HepG2 (cell line): ENCODE results near the gene KISS1. TPM values are rescaled to one million over a fixed set of nuclear protein-coding genes. Genes with fewer than 3 reads are reported as not detected.

Source experiments
- ATAC-seq: fragments of 200-7000 bp; cut with Tn5 transposase; 3 replicates; pipeline ENCODE4 v1.9.1; 2020; ENCODE audit warnings: mild to moderate bottlenecking, moderate library complexity
- BruUV-seq: library from RNA; stranded (reverse); fragments of 400-500 nt; replicated peaks from 2 replicates; lab custom pipeline; 2021; lab: Mats Ljungman, UMichigan
- CTCF ChIA-PET: fragments of 300-600 bp; formaldehyde crosslinking; extraction: SDS; loops from one replicate; lab custom pipeline; 2021; ENCODE audit warnings: low total read pairs, inconsistent platforms, low intra/inter-chr PET ratio; lab: Yijun Ruan, JAX
- POLR2A ChIA-PET: fragments of 350-600 bp; sonication (Branson Sonifier 250); formaldehyde crosslinking; loops from one replicate; lab custom pipeline; 2020; ENCODE audit warnings: antibody characterized with exemption, inconsistent platforms; lab: Yijun Ruan, JAX
- DNase-seq: peaks from one replicate; pipeline ENCODE4 v3.0.0-alpha.2; 2015; ENCODE audit warnings: low spot score
- FAIRE-seq: peaks from 3 replicates; lab custom pipeline; 2011; peaks lifted over from hg19 to GRCh38; lab: Jason Lieb, UNC
- H2AFZ ChIP-seq: one replicate; pipeline ENCODE4 v1.6.1; 2011; ENCODE audit warnings: low read length, inconsistent platforms
- H3K27ac ChIP-seq: fragments of 300-600 bp; 3 replicates; pipeline ENCODE4 v1.8.0; 2011; ENCODE audit warnings: mixed run types, mild to moderate bottlenecking, mixed read lengths, low read length, inconsistent platforms; ENCODE audit not compliant: insufficient read depth; ENCODE audit errors: extremely low read length
- H3K27me3 ChIP-seq, 2 experiments: fragments of 200-600 bp in 1 of 2; 2 replicates in 1 of 2; 3 replicates in 1 of 2; pipeline versions ENCODE4 v1.6.0 to v1.8.0; 2011; ENCODE audit warnings: low read length in 2 of 2, mild to moderate bottlenecking in 2 of 2, moderate library complexity in 2 of 2, inconsistent platforms in 1 of 2; ENCODE audit not compliant: insufficient read depth in 2 of 2, control insufficient read depth in 1 of 2
- H3K36me3 ChIP-seq, 2 experiments: fragments of 200-600 bp in 1 of 2; replicated peaks in 1 of 2; 2 replicates in 1 of 2; 3 replicates in 1 of 2; pipeline versions ENCODE4 v1.5.1 to v1.8.0; 2011; ENCODE audit warnings: low read length in 2 of 2, inconsistent platforms in 1 of 2; ENCODE audit not compliant: insufficient read depth in 2 of 2, control insufficient read depth in 1 of 2
- H3K4me1 ChIP-seq: 2 replicates; pipeline ENCODE4 v1.5.1; 2012; ENCODE audit warnings: low read length, inconsistent platforms; ENCODE audit not compliant: insufficient read depth
- H3K4me2 ChIP-seq: 2 replicates; pipeline ENCODE4 v1.6.0; 2011; ENCODE audit warnings: low read depth, low read length, inconsistent platforms
- H3K4me3 ChIP-seq, 3 experiments: fragments of 200-600 bp in 1 of 3; sonication (generic), shearing (Covaris generic) in 1 of 3; replicated peaks in 1 of 3; 2 replicates each; pipeline ENCODE4 v1.5.1; 2011 to 2016; ENCODE audit warnings: low read length in 3 of 3, inconsistent platforms in 2 of 3, low read depth in 2 of 3, mild to moderate bottlenecking in 2 of 3, control low read depth in 1 of 3, mixed read lengths in 1 of 3; ENCODE audit not compliant: insufficient read depth in 1 of 3
- H3K79me2 ChIP-seq: one replicate; pipeline ENCODE4 v1.6.1; 2011; ENCODE audit warnings: low read length, inconsistent platforms; ENCODE audit not compliant: insufficient read depth
- H3K9ac ChIP-seq: 2 replicates; pipeline ENCODE4 v1.6.0; 2011; ENCODE audit warnings: mild to moderate bottlenecking, low read depth, low read length, inconsistent platforms; ENCODE audit not compliant: insufficient read depth
- H3K9me3 ChIP-seq: 2 replicates; pipeline ENCODE4 v1.5.1; 2012; ENCODE audit warnings: mild to moderate bottlenecking, low read length
- H4K20me1 ChIP-seq: 2 replicates; pipeline ENCODE4 v1.6.0; 2011; ENCODE audit warnings: inconsistent platforms, mild to moderate bottlenecking, low read length, moderate library complexity; ENCODE audit not compliant: insufficient read depth
- ATF7-NPFF ChIP-seq: sonication (generic); formaldehyde crosslinking; IDR thresholded peaks from 2 replicates; pipeline ENCODE4 v1.8.1; 2023; ENCODE audit warnings: mild to moderate bottlenecking, low read depth, missing genetic modification reagents, moderate library complexity
- CREB1 ChIP-seq, 2 experiments: fragments of 450-650 bp in 1 of 2; IDR thresholded peaks; 2 replicates each; pipeline ENCODE4 v1.6.1; 2016 to 2017; ENCODE audit warnings: control low read depth in 1 of 2, mild to moderate bottlenecking in 1 of 2, missing compliant biosample characterization in 1 of 2, missing genetic modification characterization in 1 of 2
- EHMT2 ChIP-seq: fragments of 200-600 bp; sonication (generic); IDR thresholded peaks from 2 replicates; pipeline ENCODE4 v1.7.0; 2017; ENCODE audit warnings: antibody characterized with exemption, low read depth, low read length, borderline replicate concordance
- HNRNPH1 ChIP-seq: fragments of 200-400 bp; formaldehyde crosslinking; optimal IDR thresholded peaks from 2 replicates; pipeline ENCODE3; 2017; ENCODE audit warnings: mild to moderate bottlenecking, low read depth, low read length
- PAX8 ChIP-seq: sonication (generic); formaldehyde crosslinking; IDR thresholded peaks from 2 replicates; pipeline ENCODE4 v1.8.0; 2022; ENCODE audit warnings: mild to moderate bottlenecking, missing genetic modification reagents, borderline replicate concordance
- PHF21A ChIP-seq: sonication (generic); formaldehyde crosslinking; IDR thresholded peaks from 2 replicates; pipeline ENCODE4 v1.5.0; 2020; ENCODE audit warnings: mild to moderate bottlenecking, missing genetic modification reagents
- PPARG ChIP-seq: conservative IDR thresholded peaks from 2 replicates; pipeline ENCODE4 v1.6.1; 2016; ENCODE audit warnings: missing biosample characterization, missing genetic modification reagents
- RFXANK ChIP-seq: IDR thresholded peaks from 2 replicates; pipeline ENCODE4 v1.6.1; 2016
- SMAD9 ChIP-seq: sonication (generic); formaldehyde crosslinking; IDR thresholded peaks from 2 replicates; pipeline ENCODE4 v1.5.1; 2020; ENCODE audit warnings: mild to moderate bottlenecking, missing genetic modification reagents
- SRSF1 ChIP-seq: fragments of 200-400 bp; formaldehyde crosslinking; optimal IDR thresholded peaks from 2 replicates; pipeline ENCODE3; 2017; ENCODE audit warnings: mild to moderate bottlenecking, low read depth, low read length, moderate library complexity
- SYNCRIP ChIP-seq: fragments of 200-400 bp; formaldehyde crosslinking; IDR thresholded peaks from 2 replicates; pipeline ENCODE4 v1.6.1; 2018; ENCODE audit warnings: mild to moderate bottlenecking, low read depth, low read length; ENCODE audit not compliant: insufficient read depth
- TARDBP ChIP-seq: sonication (generic); formaldehyde crosslinking; IDR thresholded peaks from 2 replicates; pipeline ENCODE4 v1.8.0; 2022; ENCODE audit warnings: mild to moderate bottlenecking, missing genetic modification reagents
- ZNF180 ChIP-seq: sonication (generic); formaldehyde crosslinking; IDR thresholded peaks from 2 replicates; pipeline ENCODE4 v1.4.0; 2020; ENCODE audit warnings: low read depth, missing genetic modification reagents, borderline replicate concordance
- ZNF720 ChIP-seq: sonication (generic); formaldehyde crosslinking; IDR thresholded peaks from 2 replicates; pipeline ENCODE4 v1.4.0; 2020; ENCODE audit warnings: missing genetic modification reagents
- ZNF746 ChIP-seq: sonication (generic); formaldehyde crosslinking; IDR thresholded peaks from 2 replicates; pipeline ENCODE4 v1.8.0; 2022; ENCODE audit warnings: mild to moderate bottlenecking, missing genetic modification reagents
- ZZZ3 ChIP-seq: sonication (generic); formaldehyde crosslinking; IDR thresholded peaks from 2 replicates; pipeline ENCODE4 v1.4.0; 2020; ENCODE audit warnings: missing genetic modification reagents, mild to moderate bottlenecking, borderline replicate concordance
- WGBS: methylation state at CpG from one replicate; pipeline ENCODE4 v1.1.6; 2017; ENCODE audit warnings: low lambda C conversion rate; 5-methylcytosine and 5-hydroxymethylcytosine counted together
- in situ Hi-C: cut with HindIII; loops from 2 replicates; pipeline ENCODE4 v1.10.0; 2017; ENCODE audit warnings: low pct_unique_long_range_greater_than_20kb; ENCODE audit not compliant: extremely low pct_ligation_motif_present
- intact Hi-C: fragments of 100-400 bp; cut with micrococcal nuclease; formaldehyde crosslinking; loops from one replicate; pipeline ENCODE4 v1.10.0; 2022; ENCODE audit not compliant: unreplicated experiment
- polyA plus RNA-seq, 8 experiments: library from polyadenylated mRNA; depleted of rRNA in 3 of 8; stranded (reverse) in 7 of 8; unstranded in 1 of 8; fragments of >200 nt; fragmentation: Illumina TruSeq in 4 of 8; extraction: Trizol in 4 of 8; gene quantifications; 2 replicates each; pipeline versions ENCODE4 v1.2.1 to v1.2.3, GENCODE V29; 2011 to 2016; ENCODE audit warnings: low read depth in 4 of 8, missing spikeins in 1 of 8, mixed read lengths in 1 of 8; ENCODE audit not compliant: insufficient read depth in 1 of 8
- total RNA-seq, 5 experiments: library from RNA; depleted of rRNA; stranded (reverse); fragments of >200 nt; fragmentation: Illumina TruSeq; extraction: Trizol; gene quantifications; 2 replicates each; pipeline ENCODE4 v1.2.3, GENCODE V29; 2016; ENCODE audit warnings: low read depth in 1 of 5
- TF ChIP-seq, protein P1 (sequence below): sonication (generic); formaldehyde crosslinking; IDR thresholded peaks from 2 replicates; pipeline ENCODE4 v1.5.0; 2020; ENCODE audit warnings: mild to moderate bottlenecking, missing genetic modification reagents
- TF ChIP-seq, protein P2 (sequence below): sonication (generic); formaldehyde crosslinking; IDR thresholded peaks from 2 replicates; pipeline ENCODE4 v1.9.0; 2022; ENCODE audit warnings: low read depth, missing genetic modification reagents
- TF ChIP-seq, protein P3 (sequence below): sonication (generic); formaldehyde crosslinking; conservative IDR thresholded peaks from 2 replicates; pipeline ENCODE4 v1.4.0; 2020; ENCODE audit warnings: missing genetic modification reagents

Gene KISS1
- total and polyA plus RNA-seq, 2 of the 13 experiments (the other 11 are each of a cell fraction or from before 2014, with no cell fraction given): 0.24 to 0.80 TPM

DNA sequence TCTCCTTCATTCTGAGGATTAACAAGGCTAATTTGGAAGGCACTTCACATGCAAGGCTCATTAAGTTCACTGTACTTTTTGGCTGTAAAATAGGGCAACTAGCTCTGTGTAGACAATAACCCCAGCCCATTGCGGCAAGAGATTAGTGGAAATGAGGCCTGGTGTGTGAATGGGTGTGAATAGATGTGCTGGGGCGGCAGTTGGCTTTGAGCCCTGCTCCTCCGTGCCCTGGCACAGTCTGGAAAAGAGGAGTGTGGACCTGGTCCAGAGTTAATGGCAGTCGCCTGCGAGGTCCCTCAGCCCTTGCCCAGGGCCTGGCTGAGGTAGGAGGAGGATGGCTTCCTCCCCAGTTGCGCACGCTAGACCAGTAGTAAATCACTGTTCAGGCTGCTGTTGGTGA, 4.8 kb downstream of the KISS1 start:
- 54% methylated on average over 4 of the region's 7 CpGs for WGBS
- peaks cover 6 to 45% of the 10 kb centered on the region in 2 experiments; a peak in 4 of 5 replicates for H3K27me3 ChIP-seq
- no peak for DNase-seq
- no peak overlapping the region for H3K4me3 ChIP-seq
- ChIA-PET POLR2A (interaction anchor here (1.5 to 1.9 kb wide), 2 partner anchors 11 to 23 kb away, joined by 4 to 7 read pairs; partner anchors contain the start of gene GOLT1A), CTCF (no interaction called here)
- H3K36me3 ChIP-seq: no peaks in the 10 kb centered on the region
- H3K79me2 ChIP-seq: no peaks in the 10 kb centered on the region
- no peak overlapping the region for H2AFZ ChIP-seq
- ATAC-seq: no peak
- no peak for FAIRE-seq
- in situ Hi-C loops (no loop called here), intact Hi-C loops (no loop called here)
- H4K20me1 ChIP-seq: no peaks in the 10 kb centered on the region
- H3K27ac ChIP-seq: no peak overlapping the region
- H3K4me1 ChIP-seq: peaks cover 31% of the 10 kb centered on the region
- H3K9ac ChIP-seq: no peak overlapping the region
- BruUV-seq: no TSS peak
- H3K4me2 ChIP-seq: no peak overlapping the region
- TF ChIP-seq, protein P1, sequence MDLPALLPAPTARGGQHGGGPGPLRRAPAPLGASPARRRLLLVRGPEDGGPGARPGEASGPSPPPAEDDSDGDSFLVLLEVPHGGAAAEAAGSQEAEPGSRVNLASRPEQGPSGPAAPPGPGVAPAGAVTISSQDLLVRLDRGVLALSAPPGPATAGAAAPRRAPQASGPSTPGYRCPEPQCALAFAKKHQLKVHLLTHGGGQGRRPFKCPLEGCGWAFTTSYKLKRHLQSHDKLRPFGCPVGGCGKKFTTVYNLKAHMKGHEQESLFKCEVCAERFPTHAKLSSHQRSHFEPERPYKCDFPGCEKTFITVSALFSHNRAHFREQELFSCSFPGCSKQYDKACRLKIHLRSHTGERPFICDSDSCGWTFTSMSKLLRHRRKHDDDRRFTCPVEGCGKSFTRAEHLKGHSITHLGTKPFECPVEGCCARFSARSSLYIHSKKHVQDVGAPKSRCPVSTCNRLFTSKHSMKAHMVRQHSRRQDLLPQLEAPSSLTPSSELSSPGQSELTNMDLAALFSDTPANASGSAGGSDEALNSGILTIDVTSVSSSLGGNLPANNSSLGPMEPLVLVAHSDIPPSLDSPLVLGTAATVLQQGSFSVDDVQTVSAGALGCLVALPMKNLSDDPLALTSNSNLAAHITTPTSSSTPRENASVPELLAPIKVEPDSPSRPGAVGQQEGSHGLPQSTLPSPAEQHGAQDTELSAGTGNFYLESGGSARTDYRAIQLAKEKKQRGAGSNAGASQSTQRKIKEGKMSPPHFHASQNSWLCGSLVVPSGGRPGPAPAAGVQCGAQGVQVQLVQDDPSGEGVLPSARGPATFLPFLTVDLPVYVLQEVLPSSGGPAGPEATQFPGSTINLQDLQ (CRISPR knock-in tag): no peak
- no peak for TF ChIP-seq ZNF720 (CRISPR knock-in tag)
- no peak for TF ChIP-seq SMAD9 (CRISPR knock-in tag)
- no peak for TF ChIP-seq PPARG
- no peak for TF ChIP-seq ATF7-NPFF
- TF ChIP-seq PAX8: no peak
- no peak for TF ChIP-seq EHMT2
- TF ChIP-seq ZNF180 (CRISPR knock-in tag): no peak
- TF ChIP-seq CREB1 (IDR thresholded peaks at IDR 0.05): no peak
- TF ChIP-seq CREB1 (CRISPR knock-in tag; IDR thresholded peaks at IDR 0.05): no peak
- TF ChIP-seq RFXANK (CRISPR knock-in tag): no peak
- no peak for TF ChIP-seq SYNCRIP
- TF ChIP-seq ZNF746 (CRISPR knock-in tag): no peak
- no peak for TF ChIP-seq PHF21A (CRISPR knock-in tag)
- TF ChIP-seq ZZZ3 (CRISPR knock-in tag): no peak
- TF ChIP-seq SRSF1: no peak
- no peak for TF ChIP-seq TARDBP (CRISPR knock-in tag)
- TF ChIP-seq, protein P2, sequence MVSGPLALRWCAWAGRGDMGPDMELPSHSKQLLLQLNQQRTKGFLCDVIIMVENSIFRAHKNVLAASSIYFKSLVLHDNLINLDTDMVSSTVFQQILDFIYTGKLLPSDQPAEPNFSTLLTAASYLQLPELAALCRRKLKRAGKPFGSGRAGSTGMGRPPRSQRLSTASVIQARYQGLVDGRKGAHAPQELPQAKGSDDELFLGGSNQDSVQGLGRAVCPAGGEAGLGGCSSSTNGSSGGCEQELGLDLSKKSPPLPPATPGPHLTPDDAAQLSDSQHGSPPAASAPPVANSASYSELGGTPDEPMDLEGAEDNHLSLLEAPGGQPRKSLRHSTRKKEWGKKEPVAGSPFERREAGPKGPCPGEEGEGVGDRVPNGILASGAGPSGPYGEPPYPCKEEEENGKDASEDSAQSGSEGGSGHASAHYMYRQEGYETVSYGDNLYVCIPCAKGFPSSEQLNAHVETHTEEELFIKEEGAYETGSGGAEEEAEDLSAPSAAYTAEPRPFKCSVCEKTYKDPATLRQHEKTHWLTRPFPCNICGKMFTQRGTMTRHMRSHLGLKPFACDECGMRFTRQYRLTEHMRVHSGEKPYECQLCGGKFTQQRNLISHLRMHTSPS (CRISPR knock-in tag): no peak
- TF ChIP-seq, protein P3, sequence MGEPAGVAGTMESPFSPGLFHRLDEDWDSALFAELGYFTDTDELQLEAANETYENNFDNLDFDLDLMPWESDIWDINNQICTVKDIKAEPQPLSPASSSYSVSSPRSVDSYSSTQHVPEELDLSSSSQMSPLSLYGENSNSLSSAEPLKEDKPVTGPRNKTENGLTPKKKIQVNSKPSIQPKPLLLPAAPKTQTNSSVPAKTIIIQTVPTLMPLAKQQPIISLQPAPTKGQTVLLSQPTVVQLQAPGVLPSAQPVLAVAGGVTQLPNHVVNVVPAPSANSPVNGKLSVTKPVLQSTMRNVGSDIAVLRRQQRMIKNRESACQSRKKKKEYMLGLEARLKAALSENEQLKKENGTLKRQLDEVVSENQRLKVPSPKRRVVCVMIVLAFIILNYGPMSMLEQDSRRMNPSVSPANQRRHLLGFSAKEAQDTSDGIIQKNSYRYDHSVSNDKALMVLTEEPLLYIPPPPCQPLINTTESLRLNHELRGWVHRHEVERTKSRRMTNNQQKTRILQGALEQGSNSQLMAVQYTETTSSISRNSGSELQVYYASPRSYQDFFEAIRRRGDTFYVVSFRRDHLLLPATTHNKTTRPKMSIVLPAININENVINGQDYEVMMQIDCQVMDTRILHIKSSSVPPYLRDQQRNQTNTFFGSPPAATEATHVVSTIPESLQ (CRISPR knock-in tag): no peak
- TF ChIP-seq HNRNPH1: no peak
- TF ChIP-seq, all 625 proteins: peak for 0
- no peaks in the 10 kb centered on the region for H3K9me3 ChIP-seq
